ENCODE data around the gene AFMID.

Gene AFMID

GRCh38 chr17:78179372-78179771 lies 7.8 kb upstream of the AFMID start:
- DNase-seq (ENCODE audit: low read depth, low spot score) = no peak

- DNase-seq (ENCODE audit: low read depth, low spot score) = no peak
Measured at GRCh38 chr17:78180083-78180482, 7.1 kb upstream of the AFMID start.

GRCh38 chr17:78180508-78180907 lies 6.7 kb upstream of the AFMID start:
- no peak for DNase-seq (ENCODE audit: low read depth, low spot score)

- DNase-seq (ENCODE audit: low read depth, low spot score) = no peak
Measured at GRCh38 chr17:78182504-78182903, 4.7 kb upstream of the AFMID start.

GRCh38 chr17:78183916-78184315 lies 3.2 kb upstream of the AFMID start:
- DNase-seq (ENCODE audit: low read depth, low spot score) = no peak

- DNase-seq (ENCODE audit: low read depth, low spot score) = no peak
Measured at GRCh38 chr17:78184351-78184750, 2.8 kb upstream of the AFMID start.

- DNase-seq (ENCODE audit: low read depth, low spot score) = no peak
Measured at GRCh38 chr17:78184868-78185267, 2.3 kb upstream of the AFMID start.

GRCh38 chr17:78185981-78186691 lies 1.0 kb upstream of the AFMID start:
- no peak for DNase-seq (ENCODE audit: low read depth, low spot score)

GRCh38 chr17:78196716-78197115 lies 9.6 kb downstream of the AFMID start:
- DNase-seq (ENCODE audit: low read depth, low spot score) = no peak

- no peak for DNase-seq (ENCODE audit: low read depth, low spot score)
Measured at GRCh38 chr17:78197147-78197832, 10.1 kb downstream of the AFMID start.

GRCh38 chr17:78200451-78200850 lies 13.3 kb downstream of the AFMID start:
- no peak for DNase-seq (ENCODE audit: low read depth, low spot score)

GRCh38 chr17:78202666-78203065 lies 15.5 kb downstream of the AFMID start:
- DNase-seq (ENCODE audit: low read depth, low spot score) = no peak

- no peak for DNase-seq (ENCODE audit: low read depth, low spot score)
Measured at GRCh38 chr17:78204387-78205123, 17.4 kb downstream of the AFMID start.

GRCh38 chr17:78205124-78205775 lies 18.1 kb downstream of the AFMID start:
- DNase-seq (ENCODE audit: low read depth, low spot score) = no peak

- no peak for DNase-seq (ENCODE audit: low read depth, low spot score)
Measured at GRCh38 chr17:78206298-78206697, 19.1 kb downstream of the AFMID start.

GRCh38 chr17:78208486-78208885 lies 21.3 kb downstream of the AFMID start:
- DNase-seq (ENCODE audit: low read depth, low spot score) = no peak

GRCh38 chr17:78210111-78210510 lies 22.9 kb downstream of the AFMID start:
- no peak for DNase-seq (ENCODE audit: low read depth, low spot score)

GRCh38 chr17:78211032-78211431 lies 23.9 kb downstream of the AFMID start:
- DNase-seq (ENCODE audit: low read depth, low spot score) = no peak

- DNase-seq (ENCODE audit: low read depth, low spot score) = peak; percentile 74
Measured at GRCh38 chr17:78214016-78214705, 27.0 kb downstream of the AFMID start, which contains the start of gene BIRC5. Gene BIRC5 (plus strand): TSS chr17:78214253. CDS start chr17:78214317, 64 bp downstream.

- no peak for DNase-seq (ENCODE audit: low read depth, low spot score)
Measured at GRCh38 chr17:78214706-78215061, 27.5 kb downstream of the AFMID start.

GRCh38 chr17:78219396-78220150 lies 32.4 kb downstream of the AFMID start:
- no peak for DNase-seq (ENCODE audit: low read depth, low spot score)

All from activated naive CD8-positive, alpha-beta T cell treated with anti-CD3 and anti-CD28 coated beads, Interleukin-2, amount 50 U/mL, for 16 hours (primary cell).